ENCODE measurements around the gene NAA60. TPM values are rescaled to one million over a fixed set of nuclear protein-coding genes. Genes with fewer than 3 reads are reported as not detected.

NAA60 gene
- polyA plus RNA-seq, 1 donor (not counting 4 experiments of a cell fraction or from before 2014, with no cell fraction given), result 30.3 TPM

DNA sequence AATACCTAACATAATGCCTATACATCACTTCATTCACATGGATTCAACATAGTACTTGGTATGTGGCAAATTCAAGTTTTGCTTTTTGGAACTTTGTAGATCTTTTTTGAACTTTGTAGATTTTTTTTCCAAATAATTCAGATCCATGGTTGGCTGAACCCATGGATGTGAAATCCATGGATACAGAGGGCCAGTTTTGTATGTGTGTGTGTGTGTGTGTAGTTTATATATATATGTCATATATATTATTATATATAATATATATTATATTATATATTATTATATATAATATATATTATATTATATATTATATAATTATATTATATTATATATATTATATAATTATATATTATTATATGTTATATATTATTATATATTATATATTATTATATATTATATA lies 85.7 kb downstream of the NAA60 start:
- Histone ChIP-seq H3K79me2 (ENCODE audit: control insufficient read depth, insufficient read depth, low read length) (no peaks in the 10 kb centered on the region), H3K9me3 (ENCODE audit: control insufficient read depth, low read depth, low read length) (no peaks in the 10 kb centered on the region), H3K27ac (ENCODE audit: control insufficient read depth, insufficient read depth, low read length) (no peak overlapping the region), H3K36me3 (ENCODE audit: control insufficient read depth in 2 of 2, extremely low read depth in 1 of 2, insufficient read depth in 2 of 2, low read length in 2 of 2) (peaks cover 8 to 16% of the 10 kb centered on the region in 2 experiments), H3K4me3 (ENCODE audit: control insufficient read depth in 2 of 3, extremely low read depth in 1 of 3, insufficient read depth in 2 of 3, low read depth in 1 of 3, low read length in 3 of 3) (no peak overlapping the region), H4K20me1 (ENCODE audit: control insufficient read depth, extremely low read depth, insufficient read depth, low read length) (no peaks in the 10 kb centered on the region), H3K9me1 (ENCODE audit: control insufficient read depth, extremely low read depth, insufficient read depth, low read length) (no peaks in the 10 kb centered on the region), H3K4me2 (ENCODE audit: control insufficient read depth, extremely low read depth, insufficient read depth, low read depth, low read length) (no peak overlapping the region), H2AFZ (ENCODE audit: control insufficient read depth, low read length) (no peak overlapping the region), H3K27me3 (ENCODE audit: control insufficient read depth, extremely low read depth, insufficient read depth, low read length) (no peaks in the 10 kb centered on the region), H3K9ac (ENCODE audit: control insufficient read depth, extremely low read depth, insufficient read depth, low read length) (no peak overlapping the region), H3K4me1 (ENCODE audit: control insufficient read depth, extremely low read depth, insufficient read depth, low read length) (no peaks in the 10 kb centered on the region)
- DNase-seq (ENCODE audit: low read depth, low spot score) (no peak), FAIRE-seq (no peak)
- dilution Hi-C loops (cut with MboI; ENCODE audit: extremely low pct_ligation_motif_present, low sequenced_read_pairs), result no loop called here
- no peak for TF ChIP-seq CTCF (optimal IDR thresholded peaks at IDR 0.05 in 1 of 3, IDR thresholded peaks at IDR 0.05 in 1 of 3, conservative IDR thresholded peaks at IDR 0.05 in 1 of 3; ENCODE audit: extremely low read depth in 1 of 3, insufficient read depth in 2 of 3, low read length in 3 of 3)
- no peak for TF ChIP-seq EZH2 (IDR thresholded peaks at IDR 0.05; ENCODE audit: low read length)

DNA sequence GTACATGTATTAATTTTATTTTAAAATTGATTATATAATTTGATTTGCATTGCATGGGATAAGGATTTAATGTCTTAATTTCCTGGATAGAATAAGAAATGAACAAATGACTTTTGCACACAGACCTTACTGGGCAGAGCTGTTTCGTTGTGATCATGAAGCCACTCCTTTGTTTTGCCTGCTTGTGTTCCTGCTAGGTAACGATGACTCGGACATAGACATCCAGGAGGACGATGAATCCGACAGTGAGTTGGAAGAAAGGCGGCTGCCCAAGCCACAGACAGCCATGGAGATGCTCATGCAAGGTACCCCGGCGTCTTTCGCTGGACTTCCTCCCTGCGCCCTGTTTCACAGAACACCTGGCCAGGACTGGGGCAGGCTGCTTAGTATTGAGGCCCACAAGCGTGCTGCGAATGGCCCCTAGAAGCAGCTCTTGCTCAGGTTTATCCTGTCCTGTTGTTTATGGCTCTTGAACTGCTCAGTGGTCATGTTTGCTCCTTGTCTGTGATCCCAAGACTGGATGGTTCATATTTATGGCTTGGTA lies 87.0 kb downstream of the NAA60 start:
- dilution Hi-C loops (cut with MboI; ENCODE audit: extremely low pct_ligation_motif_present, low sequenced_read_pairs), result no loop called here
- Histone ChIP-seq H3K9ac (ENCODE audit: control insufficient read depth, extremely low read depth, insufficient read depth, low read length) (no peak overlapping the region), H3K27ac (ENCODE audit: control insufficient read depth, insufficient read depth, low read length) (no peak overlapping the region), H4K20me1 (ENCODE audit: control insufficient read depth, extremely low read depth, insufficient read depth, low read length) (no peaks in the 10 kb centered on the region), H3K4me1 (ENCODE audit: control insufficient read depth, extremely low read depth, insufficient read depth, low read length) (no peaks in the 10 kb centered on the region), H3K27me3 (ENCODE audit: control insufficient read depth, extremely low read depth, insufficient read depth, low read length) (no peaks in the 10 kb centered on the region), H3K9me1 (ENCODE audit: control insufficient read depth, extremely low read depth, insufficient read depth, low read length) (no peaks in the 10 kb centered on the region), H3K36me3 (ENCODE audit: control insufficient read depth in 2 of 2, extremely low read depth in 1 of 2, insufficient read depth in 2 of 2, low read length in 2 of 2) (peaks cover 8 to 16% of the 10 kb centered on the region in 2 experiments), H2AFZ (ENCODE audit: control insufficient read depth, low read length) (no peak overlapping the region), H3K9me3 (ENCODE audit: control insufficient read depth, low read depth, low read length) (no peaks in the 10 kb centered on the region), H3K4me2 (ENCODE audit: control insufficient read depth, extremely low read depth, insufficient read depth, low read depth, low read length) (no peak overlapping the region), H3K79me2 (ENCODE audit: control insufficient read depth, insufficient read depth, low read length) (no peaks in the 10 kb centered on the region), H3K4me3 (ENCODE audit: control insufficient read depth in 2 of 3, extremely low read depth in 1 of 3, insufficient read depth in 2 of 3, low read depth in 1 of 3, low read length in 3 of 3) (no peak overlapping the region)
- no peak for DNase-seq (ENCODE audit: low read depth, low spot score)
- no peak for TF ChIP-seq EZH2 (IDR thresholded peaks at IDR 0.05; ENCODE audit: low read length)
- no peak for TF ChIP-seq CTCF (optimal IDR thresholded peaks at IDR 0.05 in 1 of 3, IDR thresholded peaks at IDR 0.05 in 1 of 3, conservative IDR thresholded peaks at IDR 0.05 in 1 of 3; ENCODE audit: extremely low read depth in 1 of 3, insufficient read depth in 2 of 3, low read length in 3 of 3)
- FAIRE-seq, result no peak
